BLaER1 (cell line): ENCODE data around the gene HEBP2.

Source experiments
- H3K27ac ChIP-seq: shearing (Covaris generic); formaldehyde crosslinking; 2 replicates; pipeline ENCODE4 v1.8.1; 2022
- H3K27me3 ChIP-seq: shearing (Covaris generic); formaldehyde crosslinking; 2 replicates; pipeline ENCODE4 v1.8.1; 2022
- H3K36me3 ChIP-seq: shearing (Covaris generic); formaldehyde crosslinking; 2 replicates; pipeline ENCODE4 v1.8.1; 2022
- H3K4me1 ChIP-seq: shearing (Covaris generic); formaldehyde crosslinking; 2 replicates; pipeline ENCODE4 v1.8.1; 2022
- H3K4me2 ChIP-seq: shearing (Covaris generic); formaldehyde crosslinking; 2 replicates; pipeline ENCODE4 v1.8.1; 2022
- H3K4me3 ChIP-seq: shearing (Covaris generic); formaldehyde crosslinking; 2 replicates; pipeline ENCODE4 v1.8.1; 2022
- H3K9ac ChIP-seq: shearing (Covaris generic); formaldehyde crosslinking; 2 replicates; pipeline ENCODE4 v1.8.1; 2022
- H3K9me3 ChIP-seq: shearing (Covaris generic); formaldehyde crosslinking; 2 replicates; pipeline ENCODE4 v1.8.1; 2022
- H4K20me1 ChIP-seq: shearing (Covaris generic); formaldehyde crosslinking; 2 replicates; pipeline ENCODE4 v1.8.1; 2022
- Cebpa-rat ChIP-seq: shearing (Covaris generic); IDR thresholded peaks from 2 replicates; pipeline ENCODE4 v1.8.1; 2022

HEBP2 gene

DNA sequence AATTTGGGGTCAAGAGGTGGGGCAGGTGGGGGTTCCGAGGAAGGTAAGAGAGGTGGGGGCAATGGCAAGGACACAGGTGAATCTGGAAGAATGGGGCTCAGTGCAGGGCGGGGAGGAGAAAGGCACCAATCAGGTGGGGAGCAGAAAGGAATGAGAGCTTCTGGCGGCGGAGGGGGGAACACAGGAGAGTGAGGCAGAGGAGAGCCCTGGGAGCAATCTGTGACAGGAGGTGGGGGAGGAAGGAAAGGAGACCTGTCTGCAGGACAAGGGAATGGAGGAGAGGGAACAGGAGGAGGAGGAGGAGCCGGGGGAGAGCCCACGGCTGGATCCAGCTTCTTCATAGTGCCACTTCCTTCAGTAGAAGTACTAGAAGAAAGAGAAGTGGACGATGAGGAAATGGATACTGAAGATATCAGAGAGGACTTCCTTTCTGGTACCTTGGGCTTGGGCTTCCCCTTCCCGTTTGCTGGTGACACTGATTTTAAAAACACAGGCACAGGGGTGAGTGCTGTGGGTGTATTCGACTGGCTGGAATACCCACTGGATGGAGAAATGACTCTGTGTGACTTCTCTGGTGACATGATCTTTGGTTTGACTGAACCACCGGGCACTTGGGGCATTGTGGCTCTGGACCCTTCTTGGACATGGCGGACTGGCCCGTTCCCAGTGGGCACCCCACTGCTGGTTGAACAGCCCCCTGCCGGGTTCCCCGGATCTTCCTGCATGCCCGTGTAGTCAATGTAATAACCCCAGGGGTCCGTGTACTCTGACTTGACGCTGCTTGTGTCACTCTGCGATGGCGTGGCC is 27.4 kb downstream of the HEBP2 start:
- Histone ChIP-seq H3K4me1 (no peaks in the 10 kb centered on the region), H3K27ac (no peak overlapping the region), H3K9ac (no peak overlapping the region), H3K9me3 (no peaks in the 10 kb centered on the region), H4K20me1 (no peaks in the 10 kb centered on the region), H3K4me2 (no peak overlapping the region), H3K36me3 (peaks cover 81% of the 10 kb centered on the region), H3K4me3 (no peak overlapping the region), H3K27me3 (no peaks in the 10 kb centered on the region)
- TF ChIP-seq Cebpa-rat = no peak

DNA sequence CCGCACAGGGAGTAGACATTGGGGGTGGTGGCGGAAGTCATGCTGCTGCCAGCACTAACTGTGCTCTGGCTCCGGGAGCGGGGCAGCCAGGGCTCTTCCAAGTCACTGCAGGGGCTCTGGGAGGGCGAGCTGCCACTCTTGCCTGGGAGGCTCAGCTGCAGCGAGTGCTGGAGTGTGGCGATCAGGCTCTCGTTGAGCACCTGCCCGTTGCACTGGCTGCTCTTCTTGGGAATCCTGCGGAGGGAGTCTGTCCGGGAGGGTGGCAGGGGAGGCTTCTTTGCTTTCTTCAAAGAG is 28.0 kb downstream of the HEBP2 start:
- Histone ChIP-seq H3K4me3 (no peak overlapping the region), H3K4me1 (no peaks in the 10 kb centered on the region), H3K36me3 (peaks cover 81% of the 10 kb centered on the region), H3K27ac (no peak overlapping the region), H3K4me2 (no peak overlapping the region), H3K9ac (no peak overlapping the region), H3K27me3 (no peaks in the 10 kb centered on the region), H4K20me1 (no peaks in the 10 kb centered on the region), H3K9me3 (no peaks in the 10 kb centered on the region)
- no peak for TF ChIP-seq Cebpa-rat

DNA sequence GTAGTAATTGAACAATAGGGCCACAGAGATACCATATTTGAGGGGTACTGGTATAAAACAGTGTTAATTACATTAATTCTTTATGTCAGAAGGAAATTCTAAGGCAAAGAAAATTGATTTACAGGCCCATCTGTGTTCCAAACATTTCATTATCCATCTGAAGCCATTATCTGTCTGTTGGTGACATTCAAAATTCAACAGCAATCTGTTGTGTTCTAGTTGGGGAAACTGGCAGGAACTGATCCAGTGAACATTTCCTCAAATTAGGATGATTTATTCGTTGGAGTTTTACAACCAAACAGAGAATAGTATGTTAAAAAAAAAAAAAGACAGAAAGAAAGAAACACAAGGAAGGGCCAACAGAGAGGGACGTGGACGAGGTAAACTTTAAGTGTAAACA is 30.1 kb downstream of the HEBP2 start:
- Histone ChIP-seq H3K9ac (no peak overlapping the region), H3K9me3 (no peaks in the 10 kb centered on the region), H3K4me2 (no peak overlapping the region), H3K4me1 (no peaks in the 10 kb centered on the region), H3K36me3 (peaks cover 76% of the 10 kb centered on the region), H3K4me3 (no peak overlapping the region), H4K20me1 (no peaks in the 10 kb centered on the region), H3K27me3 (no peaks in the 10 kb centered on the region), H3K27ac (no peak overlapping the region)
- TF ChIP-seq Cebpa-rat = no peak

DNA sequence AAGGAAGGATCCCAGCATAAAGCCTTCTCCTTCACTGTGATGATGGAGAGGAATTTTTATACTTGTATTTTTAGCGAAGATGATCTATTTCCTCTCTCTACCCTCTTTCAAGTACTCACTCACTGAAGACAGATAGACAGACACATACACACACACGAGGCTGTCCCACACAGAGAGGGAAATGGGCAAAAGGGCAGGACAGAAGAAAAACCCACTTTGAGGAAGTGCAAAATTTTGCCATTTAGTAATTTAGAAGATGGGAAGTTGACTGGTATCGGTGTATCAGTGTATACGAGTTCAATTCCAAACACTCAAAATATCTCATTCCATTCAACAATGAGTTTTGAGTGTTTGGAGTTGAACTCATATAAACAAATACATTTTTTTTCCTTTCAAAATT is 30.9 kb downstream of the HEBP2 start:
- Histone ChIP-seq H3K27ac (no peak overlapping the region), H3K36me3 (peaks cover 69% of the 10 kb centered on the region), H3K4me3 (no peak overlapping the region), H3K9me3 (no peaks in the 10 kb centered on the region), H3K9ac (no peak overlapping the region), H3K4me2 (no peak overlapping the region), H3K4me1 (no peaks in the 10 kb centered on the region), H4K20me1 (no peaks in the 10 kb centered on the region), H3K27me3 (no peaks in the 10 kb centered on the region)
- TF ChIP-seq Cebpa-rat = no peak

DNA sequence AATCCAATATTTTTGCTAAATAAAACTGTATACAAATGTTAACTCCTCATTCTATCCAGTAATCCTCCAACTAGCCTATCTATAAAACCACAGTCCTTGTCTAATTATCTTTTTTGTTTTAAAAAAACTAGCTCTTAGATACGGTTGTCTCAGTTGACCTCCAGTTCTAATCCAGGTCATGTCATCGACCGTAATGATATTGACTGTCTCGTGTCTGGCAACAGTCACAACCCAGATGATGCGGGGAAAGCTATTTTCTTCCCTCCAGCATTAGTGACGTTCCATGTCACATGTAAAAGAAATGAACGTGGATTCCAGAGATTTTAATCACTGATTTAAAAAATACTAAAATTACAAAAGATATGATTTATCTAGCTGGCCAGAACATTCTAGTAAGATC is 35.5 kb downstream of the HEBP2 start:
- Histone ChIP-seq H4K20me1 (no peaks in the 10 kb centered on the region), H3K4me1 (peaks cover 4% of the 10 kb centered on the region; the same call in 1 of the 2 replicates), H3K4me3 (no peak overlapping the region), H3K27me3 (no peaks in the 10 kb centered on the region), H3K4me2 (no peak overlapping the region), H3K36me3 (peaks cover 62% of the 10 kb centered on the region), H3K27ac (no peak overlapping the region), H3K9me3 (no peaks in the 10 kb centered on the region), H3K9ac (no peak overlapping the region)
- no peak for TF ChIP-seq Cebpa-rat

DNA sequence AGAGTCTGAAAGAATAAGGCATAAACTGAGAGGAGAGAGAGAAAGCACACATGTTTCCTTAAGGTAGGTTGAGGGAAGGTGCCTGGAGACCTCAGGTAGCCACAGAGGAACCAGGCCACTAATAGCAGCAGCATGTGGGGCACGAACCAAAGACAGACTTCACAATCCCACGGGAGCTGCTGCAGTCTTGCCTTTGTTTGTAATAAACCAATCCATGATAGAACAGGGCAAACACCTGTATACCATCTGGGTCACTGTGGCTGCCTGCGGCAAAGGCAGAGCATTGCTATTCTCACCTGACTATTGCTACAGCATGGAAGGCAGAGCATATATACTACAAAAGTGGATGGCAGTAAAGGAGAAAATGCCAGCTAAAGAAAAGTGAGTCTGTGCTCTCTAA is 36.3 kb downstream of the HEBP2 start:
- no peak for TF ChIP-seq Cebpa-rat
- H3K36me3 ChIP-seq = peaks cover 57% of the 10 kb centered on the region
- H3K27me3 ChIP-seq = no peaks in the 10 kb centered on the region
- H3K9ac ChIP-seq = no peak overlapping the region
- H3K4me2 ChIP-seq = no peak overlapping the region
- H3K27ac ChIP-seq = no peak overlapping the region
- H4K20me1 ChIP-seq = no peaks in the 10 kb centered on the region
- no peaks in the 10 kb centered on the region for H3K9me3 ChIP-seq
- H3K4me1 ChIP-seq = peaks cover 4% of the 10 kb centered on the region; the same call in 1 of the 2 replicates
- no peak overlapping the region for H3K4me3 ChIP-seq

DNA sequence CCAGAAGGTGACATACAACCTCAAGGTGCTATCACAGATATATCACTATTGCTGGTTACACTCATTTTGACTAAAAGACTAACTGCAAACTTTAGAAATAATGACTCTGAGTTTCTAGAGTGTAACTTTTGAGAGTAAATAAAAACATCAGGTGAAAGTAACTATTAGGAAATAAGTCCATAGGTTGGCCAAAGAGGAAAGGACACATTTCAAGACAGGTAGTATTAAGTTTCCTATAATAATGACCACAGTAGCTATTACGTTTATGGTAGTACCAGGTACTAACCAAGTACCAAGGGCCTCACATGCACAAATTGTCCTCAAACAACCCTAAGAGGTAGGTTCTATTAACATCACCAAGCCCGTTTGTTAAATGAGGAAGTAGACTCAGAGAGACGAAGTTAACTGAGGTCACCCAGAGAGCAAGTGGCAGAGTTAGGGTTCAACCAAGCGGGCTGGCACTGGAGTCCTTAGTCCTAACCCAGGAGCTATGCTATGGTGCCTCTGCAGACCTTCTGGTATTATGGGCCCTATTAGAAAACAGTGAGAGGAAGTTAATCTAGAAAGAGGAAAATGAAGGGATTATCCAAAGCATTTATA is 36.8 kb downstream of the HEBP2 start:
- TF ChIP-seq Cebpa-rat = no peak
- Histone ChIP-seq H3K27me3 (no peaks in the 10 kb centered on the region), H3K9me3 (no peaks in the 10 kb centered on the region), H3K4me2 (no peak overlapping the region; the same call in 1 of the 2 replicates), H3K4me1 (peaks cover 4% of the 10 kb centered on the region; the same call in 1 of the 2 replicates), H4K20me1 (no peaks in the 10 kb centered on the region), H3K27ac (no peak overlapping the region), H3K36me3 (peaks cover 59% of the 10 kb centered on the region), H3K9ac (no peak overlapping the region), H3K4me3 (no peak overlapping the region)

DNA sequence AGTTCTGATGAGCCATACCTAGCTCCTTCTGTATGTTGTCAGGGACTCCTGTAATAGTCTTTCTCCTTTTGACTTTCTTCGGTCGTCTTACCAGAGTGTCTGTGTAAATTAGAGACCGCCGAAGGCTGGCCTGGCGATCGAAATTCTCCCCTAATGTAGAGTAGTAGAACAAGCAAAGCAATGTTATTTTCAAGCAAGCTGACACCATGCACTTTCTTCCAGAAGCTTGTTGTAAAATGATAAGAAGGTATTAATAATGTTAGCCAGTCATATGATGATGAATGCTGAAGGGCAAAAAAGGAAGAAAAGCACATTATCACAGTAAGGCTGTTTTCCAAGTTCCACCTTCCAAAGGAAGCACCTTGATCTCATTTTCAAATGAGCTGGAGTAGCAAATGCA is 37.9 kb downstream of the HEBP2 start:
- Histone ChIP-seq H3K36me3 (peaks cover 57% of the 10 kb centered on the region), H4K20me1 (no peaks in the 10 kb centered on the region), H3K9me3 (no peaks in the 10 kb centered on the region), H3K4me2 (no peak overlapping the region), H3K27ac (no peak overlapping the region), H3K4me3 (no peak overlapping the region), H3K9ac (no peak overlapping the region), H3K4me1 (peaks cover 4% of the 10 kb centered on the region; the same call in 1 of the 2 replicates), H3K27me3 (no peaks in the 10 kb centered on the region)
- TF ChIP-seq Cebpa-rat = no peak

DNA sequence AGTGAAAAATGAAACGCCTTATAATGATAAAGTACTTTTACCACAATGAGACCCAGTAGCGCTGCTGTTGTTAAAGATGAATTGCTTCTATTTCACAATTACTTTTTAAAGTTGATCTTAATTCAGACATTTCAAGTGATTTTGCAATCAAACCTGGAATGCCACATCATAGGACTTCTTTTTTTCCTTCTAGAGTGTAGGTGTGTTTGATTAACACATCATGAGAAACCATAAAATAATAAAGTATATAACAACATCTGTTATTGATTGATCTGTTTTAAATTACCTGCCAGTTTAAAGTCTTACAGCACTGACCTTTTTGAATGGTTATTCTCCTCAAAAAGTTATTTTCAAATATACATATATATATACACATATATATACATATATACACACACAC is 38.6 kb downstream of the HEBP2 start:
- no peak overlapping the region for H3K4me2 ChIP-seq

DNA sequence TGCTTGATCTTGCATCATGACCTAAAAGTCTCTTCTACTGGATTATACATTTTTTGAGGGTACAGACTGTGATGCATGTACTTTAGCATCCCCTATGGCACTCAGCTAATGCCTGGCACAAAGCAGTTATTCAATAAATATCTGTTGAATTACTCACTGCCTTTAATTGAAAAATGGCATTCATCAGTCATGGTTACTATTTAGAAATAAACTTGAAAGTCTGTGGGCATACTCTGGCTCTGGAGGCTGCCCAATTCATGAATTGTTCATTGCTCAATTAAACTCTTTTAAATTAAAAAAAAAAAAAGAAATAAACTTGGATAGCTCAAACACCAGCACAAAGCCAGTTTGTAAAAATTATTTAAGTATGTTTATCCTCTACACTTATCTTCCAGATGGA is 40.0 kb downstream of the HEBP2 start:
- H3K27me3 ChIP-seq = no peaks in the 10 kb centered on the region
- H3K4me3 ChIP-seq = no peak overlapping the region
- H3K27ac ChIP-seq = no peak overlapping the region
- TF ChIP-seq Cebpa-rat = no peak
- no peak overlapping the region for H3K4me2 ChIP-seq
- no peaks in the 10 kb centered on the region for H3K9me3 ChIP-seq
- peaks cover 56% of the 10 kb centered on the region for H3K36me3 ChIP-seq
- no peak overlapping the region for H3K9ac ChIP-seq
- peaks cover 4% of the 10 kb centered on the region; the same call in 1 of the 2 replicates for H3K4me1 ChIP-seq
- no peaks in the 10 kb centered on the region for H4K20me1 ChIP-seq

More for the DNA sequence above, 38.6 kb downstream of the HEBP2 start:
- no peaks in the 10 kb centered on the region for H3K27me3 ChIP-seq
- H3K27ac ChIP-seq = no peak overlapping the region
- no peaks in the 10 kb centered on the region for H3K9me3 ChIP-seq
- TF ChIP-seq Cebpa-rat = no peak
- H3K9ac ChIP-seq = no peak overlapping the region
- H3K4me3 ChIP-seq = no peak overlapping the region
- peaks cover 60% of the 10 kb centered on the region for H3K36me3 ChIP-seq
- H4K20me1 ChIP-seq = no peaks in the 10 kb centered on the region
- peaks cover 4% of the 10 kb centered on the region; the same call in 1 of the 2 replicates for H3K4me1 ChIP-seq
